ENCODE measurements around the gene DDX39B.
"Not testable (repeated sequence)": the region's sequence is repeated elsewhere in the genome, so short reads cannot be mapped to it uniquely, and the experiment has no call there.

The DDX39B gene

GRCh38 chr6:31541658-31542521 is at the start of gene DDX39B:
Gene DDX39B (minus strand): TSS chr6:31542003. CDS start chr6:31540532, 1,471 bp downstream.
- H3K4me1 Mint-ChIP-seq (ENCODE audit: low read depth) = peaks cover 40% of the 10 kb centered on the region
- peak within 1 kb of the TSS; percentile 91 for H3K27ac Mint-ChIP-seq
- H3K27me3 Mint-ChIP-seq = no peaks in the 10 kb centered on the region
- H3K9me3 Mint-ChIP-seq = no peaks in the 10 kb centered on the region
- H3K4me3 Mint-ChIP-seq = peak within 1 kb of the TSS; percentile 86
- peaks cover 50% of the 10 kb centered on the region for H3K36me3 Mint-ChIP-seq (ENCODE audit: low read depth)
- intact Hi-C loops (cut with micrococcal nuclease) = loop anchor here (5.0 kb wide), 1 partner anchor 125 kb away; the partner anchor contains the start of genes CSNK2B and LY6G5B

- H3K4me3 Mint-ChIP-seq; intact Hi-C loops (cut with micrococcal nuclease); H3K27me3 Mint-ChIP-seq; H3K9me3 Mint-ChIP-seq; H3K27ac Mint-ChIP-seq: not testable (repeated sequence)
- peaks cover 43% of the 10 kb centered on the region for H3K36me3 Mint-ChIP-seq (ENCODE audit: low read depth)
- peaks cover 61% of the 10 kb centered on the region for H3K4me1 Mint-ChIP-seq (ENCODE audit: low read depth)
Measured at GRCh38 chr6:31590691-31591090, 48.9 kb upstream of the DDX39B start.

- Mint-ChIP-seq H3K27me3 (no peaks in the 10 kb centered on the region), H3K9me3 (no peaks in the 10 kb centered on the region), H3K27ac (peak overlapping the region; percentile 62), H3K4me1 (ENCODE audit: low read depth) (peaks cover 67% of the 10 kb centered on the region), H3K4me3 (peak overlapping the region; percentile 79), H3K36me3 (ENCODE audit: low read depth) (peaks cover 43% of the 10 kb centered on the region)
- intact Hi-C loops (cut with micrococcal nuclease) = no loop called here
Measured at GRCh38 chr6:31588871-31589650, 47.3 kb upstream of the DDX39B start.

DNA sequence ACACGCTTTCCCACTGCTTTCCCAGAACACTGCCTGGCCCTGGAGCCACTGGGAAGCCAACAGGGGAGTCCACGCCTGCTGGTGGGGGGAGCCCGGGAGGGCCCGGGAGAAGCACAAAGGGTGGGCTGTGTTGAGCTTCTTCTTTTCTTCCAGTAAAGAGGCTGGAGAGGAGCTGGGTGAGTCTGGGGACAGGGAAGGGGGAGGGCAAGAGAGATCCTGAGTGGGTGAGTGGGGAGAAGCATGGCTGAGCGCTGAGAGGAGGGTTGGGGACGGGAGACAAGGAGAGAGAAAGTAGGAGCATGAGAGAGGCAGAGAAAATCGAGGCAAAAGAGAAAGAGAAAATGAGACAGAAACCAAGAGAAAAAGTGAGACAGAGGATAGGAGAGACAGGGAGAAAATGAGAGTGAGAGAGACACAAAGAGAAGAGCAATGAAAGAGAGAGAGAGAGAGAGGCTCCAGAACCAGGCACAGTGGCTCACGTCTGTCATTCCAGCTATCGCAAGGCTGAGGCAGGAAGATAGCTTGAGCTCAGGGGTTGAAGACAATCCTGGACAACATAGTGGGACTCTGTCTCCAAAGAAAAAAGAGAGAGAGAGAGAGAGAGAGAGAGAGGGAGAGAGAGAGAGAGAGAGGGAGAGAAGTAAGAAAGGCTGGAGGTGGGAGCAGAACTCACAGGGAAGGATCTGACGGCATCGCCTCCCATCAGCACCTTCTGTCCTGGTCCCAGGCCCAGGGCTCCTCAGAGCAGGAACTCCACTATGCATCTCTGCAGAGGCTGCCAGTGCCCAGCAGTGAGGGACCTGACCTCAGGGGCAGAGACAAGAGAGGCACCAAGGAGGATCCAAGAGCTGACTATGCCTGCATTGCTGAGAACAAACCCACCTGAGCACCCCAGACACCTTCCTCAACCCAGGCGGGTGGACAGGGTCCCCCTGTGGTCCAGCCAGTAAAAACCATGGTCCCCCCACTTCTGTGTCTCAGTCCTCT is 46.3 kb upstream of the DDX39B start:
- Mint-ChIP-seq H3K4me3 (peak overlapping the region; percentile 80), H3K36me3 (ENCODE audit: low read depth) (peaks cover 43% of the 10 kb centered on the region), H3K4me1 (ENCODE audit: low read depth) (peaks cover 68% of the 10 kb centered on the region), H3K27me3 (no peaks in the 10 kb centered on the region), H3K9me3 (no peaks in the 10 kb centered on the region), H3K27ac (peak overlapping the region; percentile 68)
- intact Hi-C loops (cut with micrococcal nuclease) = no loop called here

DNA sequence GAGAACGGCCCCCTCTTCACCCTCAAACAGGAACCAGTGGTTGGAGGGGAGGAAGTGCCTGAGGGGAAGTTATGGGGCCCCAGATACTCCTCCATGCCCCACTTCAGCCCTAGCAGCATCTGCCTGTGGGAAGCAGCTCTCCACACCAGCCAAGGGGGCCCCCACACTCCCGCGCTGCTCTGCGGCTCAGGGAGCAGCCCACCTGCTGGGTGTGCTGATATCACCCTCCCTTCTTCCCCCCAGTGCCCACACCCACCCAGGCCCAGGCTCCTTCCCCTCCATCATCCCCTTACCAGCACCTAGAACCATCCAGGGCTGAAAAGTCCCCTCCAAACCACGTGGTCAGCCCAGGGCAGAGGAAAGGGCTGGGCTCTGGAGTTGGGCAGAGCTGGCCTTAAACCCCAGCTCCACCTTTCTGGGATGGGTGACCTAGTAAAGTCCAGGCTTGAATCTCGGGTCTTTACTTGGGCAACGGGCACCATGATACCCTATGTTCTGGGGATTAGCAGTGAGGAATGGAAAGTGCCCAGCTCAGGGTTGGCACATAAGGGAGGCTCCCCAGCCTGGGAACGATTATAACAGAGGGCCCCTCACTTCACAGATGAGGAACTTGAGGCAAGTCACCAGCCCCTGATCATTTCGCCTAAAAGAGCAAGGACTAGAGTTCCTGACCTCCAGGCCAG is 44.9 kb upstream of the DDX39B start:
- intact Hi-C loops (cut with micrococcal nuclease) = no loop called here
- Mint-ChIP-seq H3K4me3 (peak overlapping the region; percentile 80), H3K27me3 (no peaks in the 10 kb centered on the region), H3K27ac (peak overlapping the region; percentile 68), H3K4me1 (ENCODE audit: low read depth) (peaks cover 70% of the 10 kb centered on the region), H3K9me3 (no peaks in the 10 kb centered on the region), H3K36me3 (ENCODE audit: low read depth) (peaks cover 48% of the 10 kb centered on the region)

DNA sequence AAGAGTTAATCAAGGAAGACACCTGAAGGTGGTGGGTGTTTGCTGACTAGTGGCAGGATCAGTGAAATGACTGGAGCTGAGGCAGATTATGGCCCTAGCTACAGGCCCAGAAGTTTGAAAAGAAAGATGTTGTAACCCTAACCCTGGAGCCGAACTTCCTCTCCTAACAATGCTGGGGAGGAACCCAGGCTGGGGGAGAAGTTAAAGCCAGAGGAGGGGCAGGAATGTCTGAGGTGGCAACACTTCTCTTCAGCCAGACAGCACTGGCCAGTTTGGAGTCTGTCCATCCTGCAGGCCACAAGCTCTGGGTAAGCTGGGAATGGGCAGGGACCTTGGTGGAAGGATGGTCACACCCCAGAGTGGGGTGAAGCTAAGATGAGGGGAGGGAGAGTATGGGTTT is 44.2 kb upstream of the DDX39B start, which contains the start of gene LST1:
TSS of gene LST1 (plus strand) at position 270 of the 400 bp plus-strand sequence. CDS start 1,023 bp downstream, outside the sequence.
- Mint-ChIP-seq H3K27me3 (no peaks in the 10 kb centered on the region), H3K27ac (peak within 1 kb of the TSS; percentile 68), H3K36me3 (ENCODE audit: low read depth) (peaks cover 55% of the 10 kb centered on the region), H3K4me3 (peak within 1 kb of the TSS; percentile 80), H3K4me1 (ENCODE audit: low read depth) (peaks cover 72% of the 10 kb centered on the region), H3K9me3 (no peaks in the 10 kb centered on the region)
- intact Hi-C loops (cut with micrococcal nuclease) = no loop called here

DNA sequence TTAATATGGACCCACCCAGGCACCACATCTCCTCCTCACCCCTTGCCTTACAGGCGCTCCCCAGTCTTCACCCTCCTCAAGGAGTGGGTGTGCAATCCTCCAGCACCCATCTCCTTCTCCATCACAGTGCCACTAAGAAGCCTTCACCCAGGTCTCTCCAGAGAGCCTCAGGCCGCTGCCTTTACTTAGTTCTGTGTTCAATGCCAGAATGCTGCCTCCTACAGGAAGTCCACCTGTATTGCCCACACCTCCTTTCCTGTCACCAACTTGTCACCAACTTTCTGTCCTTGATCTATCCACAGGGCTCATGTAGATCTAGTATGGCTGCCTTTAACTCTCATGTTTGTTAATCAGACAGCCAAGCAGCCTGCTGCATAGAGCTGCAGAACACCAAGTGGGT is 43.7 kb upstream of the DDX39B start:
- H3K4me3 Mint-ChIP-seq = peak overlapping the region; percentile 80
- H3K36me3 Mint-ChIP-seq (ENCODE audit: low read depth) = peaks cover 53% of the 10 kb centered on the region
- H3K27me3 Mint-ChIP-seq = no peaks in the 10 kb centered on the region
- H3K4me1 Mint-ChIP-seq (ENCODE audit: low read depth) = peaks cover 71% of the 10 kb centered on the region
- no peaks in the 10 kb centered on the region for H3K9me3 Mint-ChIP-seq
- peak overlapping the region; percentile 68 for H3K27ac Mint-ChIP-seq
- intact Hi-C loops (cut with micrococcal nuclease) = no loop called here

DNA sequence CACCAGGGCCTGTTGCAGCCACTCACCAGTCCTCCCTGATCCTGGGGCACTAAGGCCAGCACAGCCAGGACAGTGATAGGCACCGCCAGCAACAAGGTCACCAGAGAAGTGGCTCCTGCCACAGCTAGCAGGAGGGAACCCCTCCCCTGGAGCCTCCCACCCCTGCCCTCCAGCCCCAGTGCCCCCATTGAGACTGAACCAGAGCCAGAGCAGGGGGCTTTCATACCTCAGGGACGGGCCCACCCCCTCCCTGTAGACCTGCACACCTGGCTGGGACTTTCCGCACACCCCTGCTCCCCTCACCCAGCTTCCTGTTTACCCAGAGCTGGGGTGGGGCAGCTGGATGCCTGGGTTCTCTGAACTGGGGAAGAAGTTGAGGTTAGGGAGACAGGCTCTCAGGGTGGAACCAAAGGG is 40.4 kb upstream of the DDX39B start, which contains the start of gene LTB:
TSS of gene LTB (minus strand) at position 195 of the 414 bp plus-strand sequence. CDS start at position 188, 7 bp downstream.
- H3K36me3 Mint-ChIP-seq (ENCODE audit: low read depth) = peaks cover 27% of the 10 kb centered on the region
- H3K4me3 Mint-ChIP-seq = peak within 1 kb of the TSS; percentile 90
- peaks cover 64% of the 10 kb centered on the region for H3K4me1 Mint-ChIP-seq (ENCODE audit: low read depth)
- peak within 1 kb of the TSS; percentile 93 for H3K27ac Mint-ChIP-seq
- no peaks in the 10 kb centered on the region for H3K9me3 Mint-ChIP-seq
- no peaks in the 10 kb centered on the region for H3K27me3 Mint-ChIP-seq
- intact Hi-C loops (cut with micrococcal nuclease) = no loop called here

- peak overlapping the region; percentile 93 for H3K27ac Mint-ChIP-seq
- H3K9me3 Mint-ChIP-seq = no peaks in the 10 kb centered on the region
- H3K4me3 Mint-ChIP-seq = peak overlapping the region; percentile 90
- intact Hi-C loops (cut with micrococcal nuclease) = loop anchor here (1.0 kb wide), 1 partner anchor 17 kb away; no protein-coding TSS in a partner anchor
- H3K27me3 Mint-ChIP-seq = no peaks in the 10 kb centered on the region
- peaks cover 27% of the 10 kb centered on the region for H3K36me3 Mint-ChIP-seq (ENCODE audit: low read depth)
- H3K4me1 Mint-ChIP-seq (ENCODE audit: low read depth) = peaks cover 64% of the 10 kb centered on the region
Measured at GRCh38 chr6:31581434-31582229, 39.8 kb upstream of the DDX39B start.

DNA sequence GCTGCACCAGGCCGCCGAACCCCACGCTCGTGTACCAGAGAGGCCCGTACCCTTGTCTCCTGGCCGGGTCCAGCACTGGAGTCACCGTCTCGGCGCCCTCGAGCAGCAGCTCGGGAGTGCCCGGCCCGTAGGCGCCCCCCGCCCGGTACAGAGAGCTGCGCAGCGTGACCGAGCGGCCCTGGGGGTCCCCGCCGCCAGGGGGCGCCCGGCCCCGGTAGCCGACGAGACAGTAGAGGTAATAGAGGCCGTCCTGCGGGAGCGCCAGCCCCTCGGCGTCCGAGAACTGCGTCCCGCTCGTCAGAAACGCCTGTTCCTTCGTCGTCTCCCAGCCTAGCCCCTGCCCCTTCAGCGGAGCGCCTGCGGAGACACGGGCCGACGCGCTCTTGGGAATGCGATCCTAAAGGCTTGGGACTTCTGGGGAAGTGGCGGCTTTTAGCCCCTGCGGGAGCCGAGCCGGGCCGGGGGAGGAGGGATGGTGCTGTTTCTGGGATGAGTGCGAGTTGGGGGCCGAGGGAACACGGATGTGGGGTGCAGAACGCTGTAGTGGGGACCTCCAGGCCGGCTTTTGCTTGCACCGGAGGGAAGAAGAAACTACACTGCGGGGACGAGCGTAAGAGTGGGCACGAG is 39.1 kb upstream of the DDX39B start:
- Mint-ChIP-seq H3K36me3 (ENCODE audit: low read depth) (peaks cover 33% of the 10 kb centered on the region), H3K27me3 (no peaks in the 10 kb centered on the region), H3K27ac (peak overlapping the region; percentile 93), H3K9me3 (no peaks in the 10 kb centered on the region), H3K4me1 (ENCODE audit: low read depth) (peaks cover 64% of the 10 kb centered on the region), H3K4me3 (peak overlapping the region; percentile 90)
- intact Hi-C loops (cut with micrococcal nuclease) = loop anchor here (1.0 kb wide), 1 partner anchor 17 kb away; no protein-coding TSS in a partner anchor

GRCh38 chr6:31580438-31580740 is 38.6 kb upstream of the DDX39B start:
- H3K9me3 Mint-ChIP-seq = no peaks in the 10 kb centered on the region
- peak overlapping the region; percentile 93 for H3K27ac Mint-ChIP-seq
- H3K4me1 Mint-ChIP-seq (ENCODE audit: low read depth) = peaks cover 64% of the 10 kb centered on the region
- intact Hi-C loops (cut with micrococcal nuclease) = no loop called here
- H3K27me3 Mint-ChIP-seq = no peaks in the 10 kb centered on the region
- peaks cover 38% of the 10 kb centered on the region for H3K36me3 Mint-ChIP-seq (ENCODE audit: low read depth)
- peak overlapping the region; percentile 90 for H3K4me3 Mint-ChIP-seq

Data from dendritic cell treated with granulocyte-macrophage colony-stimulating factor and Interleukin-4, amounts not matched to agents 40 ng/mL and 50 ng/mL, for 4 days (primary cell).